KBM-7 (cell line): ENCODE results near the gene PPP2R3B.

Experiments used
- DNase-seq: peaks from one replicate; pipeline ENCODE4 v3.0.0-alpha.2; 2015
- in situ Hi-C: fragments of 300-500 bp; cut with MboI; formaldehyde crosslinking; loops from 2 replicates; pipeline ENCODE4 v1.14.3; 2020; ENCODE audit warnings: low sequenced_read_pairs, low pct_unique_long_range_greater_than_20kb, mixed read lengths

The PPP2R3B gene

DNA sequence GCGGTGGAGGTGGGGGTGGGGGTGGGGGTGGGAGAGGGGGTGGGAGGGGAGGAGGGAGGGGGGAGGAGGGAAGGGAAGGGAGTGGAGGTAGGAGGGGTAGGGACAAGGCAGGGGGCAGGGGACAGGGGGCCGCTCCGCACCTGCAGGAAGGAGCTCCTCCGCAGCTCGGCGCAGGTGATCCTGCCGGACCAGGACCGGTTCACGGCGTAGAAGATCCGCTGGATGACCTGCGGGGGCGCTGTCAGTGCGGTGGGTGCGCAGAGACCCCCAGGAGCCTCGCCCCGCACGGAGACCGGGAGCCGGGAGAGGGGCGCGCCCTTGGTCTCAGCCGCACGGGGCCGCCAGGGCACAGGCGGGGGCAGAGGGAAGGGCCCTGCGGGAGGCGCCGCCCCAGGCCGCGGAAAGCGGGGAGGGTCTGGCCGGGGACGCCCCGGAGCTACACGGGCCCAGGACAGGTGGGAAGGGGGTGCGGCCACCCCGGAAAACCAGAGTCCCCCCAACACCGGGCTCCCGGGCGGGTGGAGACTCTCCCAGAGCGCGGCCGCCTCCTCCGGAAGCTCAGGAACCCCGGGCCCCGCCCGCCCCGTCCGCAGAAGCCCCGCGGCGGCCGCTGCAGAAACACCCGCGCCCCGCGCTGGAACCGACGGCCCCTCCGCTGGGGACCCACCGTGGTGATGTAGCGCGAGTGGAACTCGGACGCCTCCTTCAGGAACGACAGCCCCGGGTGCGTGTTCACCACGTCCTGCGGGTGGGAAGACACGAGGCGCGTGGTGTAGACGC, 40.5 kb downstream of the PPP2R3B start:
- no peak for DNase-seq
- in situ Hi-C loops, result no loop called here

DNA sequence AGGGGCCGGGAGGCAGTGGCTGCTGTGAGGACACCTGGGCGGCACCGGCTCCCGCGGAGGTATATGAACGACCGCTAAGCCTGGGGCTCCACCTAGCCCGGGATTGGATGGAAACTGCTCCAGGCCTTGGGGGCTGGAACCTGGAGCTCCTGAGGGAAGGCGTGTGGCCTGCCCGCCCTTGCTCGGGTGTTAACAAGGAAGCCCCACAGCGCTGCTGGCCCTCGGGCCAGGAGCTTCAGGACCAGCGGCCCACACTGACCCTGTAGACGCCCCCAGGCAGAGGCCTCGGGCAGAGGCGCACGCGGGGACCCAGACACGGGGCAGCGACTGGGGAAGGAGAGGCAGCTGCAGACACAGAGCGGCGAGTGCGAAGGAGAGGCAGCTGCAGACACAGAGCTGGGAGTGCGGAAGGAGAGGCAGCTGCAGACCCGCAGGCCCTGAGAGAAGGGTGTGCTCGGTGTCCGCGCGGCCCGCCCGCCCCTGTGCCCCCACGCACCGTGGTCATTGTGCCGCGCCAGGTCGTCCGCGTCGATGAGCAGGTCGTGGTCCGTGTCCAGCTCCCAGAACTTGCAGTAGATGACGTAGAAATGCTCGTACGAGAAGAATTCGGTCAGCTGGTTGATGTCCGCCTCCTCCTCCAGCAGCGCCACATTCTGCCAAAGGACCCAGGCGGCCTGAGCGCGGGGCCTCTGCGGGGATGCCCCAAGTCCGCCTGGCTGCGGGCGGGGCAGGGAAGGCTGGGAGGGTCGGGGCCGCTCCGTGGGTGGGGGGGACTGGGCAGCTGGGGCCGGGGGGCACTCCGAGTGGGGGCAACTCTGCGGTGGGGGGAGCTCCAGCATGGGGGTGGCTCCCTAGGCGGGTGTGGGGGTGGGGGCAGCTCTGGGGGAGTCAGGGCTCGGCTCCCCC, 41.4 kb downstream of the PPP2R3B start:
- in situ Hi-C loops, result no loop called here
- no peak for DNase-seq

DNA sequence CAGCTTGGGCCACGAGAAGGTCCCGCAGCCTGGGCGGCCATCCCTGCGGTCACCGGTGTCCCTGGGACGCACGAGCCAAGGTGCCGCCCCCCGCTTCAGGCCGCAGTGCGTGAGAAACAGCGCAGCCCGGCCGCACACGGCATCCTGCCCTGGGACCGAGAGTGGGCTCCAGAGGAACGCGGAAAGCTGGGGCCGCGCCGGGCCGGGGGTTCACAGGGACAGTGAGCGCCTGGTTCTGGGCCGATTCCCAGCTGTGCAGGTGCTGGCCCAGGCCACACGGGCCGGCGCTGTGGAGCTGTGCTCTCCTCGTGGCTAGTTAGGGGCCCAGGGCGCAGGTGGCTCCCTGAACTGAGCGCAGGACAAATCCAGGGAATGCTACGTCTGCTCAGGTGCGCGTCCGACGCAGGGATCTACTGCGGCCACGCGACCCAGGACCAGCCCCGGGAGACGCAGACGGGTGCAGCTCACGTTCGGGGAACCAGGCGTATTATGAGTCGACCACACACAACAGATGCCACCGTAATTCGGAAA, 42.3 kb downstream of the PPP2R3B start:
- DNase-seq, result no peak
- in situ Hi-C loops, result no loop called here

DNA sequence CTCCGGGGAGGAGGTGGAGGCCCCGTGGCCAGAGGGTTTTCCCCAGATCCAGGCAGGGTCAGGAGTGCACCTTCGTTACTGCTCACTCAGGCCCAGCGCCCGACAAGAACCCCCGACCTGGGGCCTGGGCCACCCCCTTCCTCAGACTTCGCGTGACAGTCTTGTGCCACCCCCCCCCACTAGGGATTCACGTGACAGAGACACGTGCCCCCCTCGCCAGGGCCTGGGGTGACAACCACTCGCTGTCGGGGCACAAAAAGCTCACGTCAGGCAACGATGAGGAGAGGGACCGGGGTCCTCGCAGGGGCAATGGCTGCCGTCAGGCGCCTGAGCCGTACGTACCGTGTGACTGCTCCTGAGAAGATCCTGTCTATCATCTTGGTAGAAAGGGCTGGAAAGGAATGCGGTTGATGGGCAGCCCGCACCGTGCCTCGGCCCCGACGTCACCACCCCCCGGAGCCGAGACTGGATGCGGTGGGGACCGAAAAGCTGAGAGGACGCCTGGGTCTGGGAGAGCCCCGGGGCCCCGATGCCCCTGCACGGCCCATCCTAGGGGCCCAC, 45.1 kb downstream of the PPP2R3B start:
- in situ Hi-C loops, result no loop called here
- no peak for DNase-seq

DNA sequence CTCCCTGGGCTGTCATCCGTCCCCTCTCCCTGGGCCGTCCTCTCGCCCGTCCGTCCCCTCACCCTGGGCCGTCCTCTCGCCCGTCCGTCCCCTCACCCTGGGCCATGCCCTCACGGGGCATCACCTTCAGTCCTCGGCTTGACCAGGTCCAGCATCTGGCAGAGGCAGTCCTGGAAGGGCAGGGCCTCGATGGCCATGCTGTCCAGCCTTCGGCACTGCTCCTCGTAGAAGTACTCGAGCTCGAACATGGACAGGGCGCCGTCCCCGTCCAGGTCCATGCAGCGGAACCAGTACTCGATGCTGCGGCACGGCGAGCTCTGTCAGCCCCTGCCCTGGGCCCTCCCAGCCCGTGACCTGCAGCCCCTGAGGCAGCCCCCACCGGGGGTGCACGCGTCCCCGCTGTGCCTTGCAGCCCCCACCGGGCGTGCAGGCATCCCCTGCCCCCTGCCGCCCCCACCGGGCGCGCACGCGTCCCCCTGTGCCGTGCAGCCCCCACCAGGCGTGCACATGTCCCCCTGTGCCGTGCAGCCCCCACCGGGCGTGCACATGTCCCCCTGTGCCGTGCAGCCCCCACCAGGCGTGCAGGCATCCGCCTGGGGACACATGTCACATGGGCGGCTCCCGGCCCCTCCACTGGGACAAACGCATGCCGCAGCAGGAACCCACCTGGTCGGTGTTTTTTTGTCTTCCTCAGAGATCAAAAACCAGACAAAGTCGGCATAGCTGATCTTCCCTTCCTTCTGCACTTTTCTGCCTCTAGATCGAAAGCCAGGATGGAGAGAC, 45.9 kb downstream of the PPP2R3B start:
- in situ Hi-C loops, result no loop called here
- no peak for DNase-seq

DNA sequence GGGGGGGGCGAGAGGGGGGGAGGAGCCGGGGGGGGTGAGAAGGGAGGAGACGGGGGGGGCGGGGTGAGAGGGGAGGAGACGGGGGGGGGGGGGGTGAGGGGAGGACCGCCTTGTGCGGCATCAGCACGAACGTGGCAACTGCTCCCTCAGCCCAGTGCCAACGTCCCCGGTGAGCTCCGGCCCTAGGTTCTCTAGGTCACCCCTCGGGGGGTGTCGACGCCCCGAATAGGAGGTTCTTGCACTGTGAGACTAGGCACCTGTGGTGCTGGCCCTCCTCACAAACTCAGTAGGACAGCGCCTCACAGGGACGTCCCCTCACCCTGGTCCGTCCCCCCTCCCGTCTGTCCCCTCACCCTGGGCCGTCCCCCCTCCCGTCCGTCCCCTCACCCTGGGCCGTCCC, 46.6 kb downstream of the PPP2R3B start:
- in situ Hi-C loops, result no loop called here
- DNase-seq, result no peak

DNA sequence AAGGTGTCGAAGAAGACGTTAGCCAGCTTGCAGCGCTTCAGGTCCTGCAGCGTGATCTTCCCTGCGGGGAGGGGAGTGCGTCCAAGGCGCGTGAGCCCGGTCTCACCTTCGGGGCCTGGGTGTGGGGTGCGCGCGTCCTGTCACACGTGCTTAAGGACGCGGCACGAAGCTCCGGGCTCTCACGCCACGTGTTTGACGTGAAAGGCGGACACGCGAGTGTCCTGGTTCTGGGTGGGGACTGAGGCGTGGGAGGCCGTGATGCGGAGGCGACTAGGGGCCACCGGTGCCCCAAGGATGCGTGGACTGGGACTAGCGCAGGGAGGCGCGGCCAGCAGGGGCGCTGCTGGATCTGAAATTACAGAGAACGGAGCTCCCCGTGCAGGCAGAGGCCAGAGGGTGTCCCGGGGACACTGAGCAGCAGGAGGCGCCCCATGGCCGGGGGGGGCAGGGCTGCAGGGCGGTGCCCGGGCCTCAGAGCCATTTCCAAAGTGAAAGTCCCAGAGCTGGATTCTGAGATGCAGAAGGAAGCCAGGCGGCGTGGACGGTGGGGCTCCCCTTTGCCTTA, 47.8 kb downstream of the PPP2R3B start:
- no peak for DNase-seq
- in situ Hi-C loops, result no loop called here

DNA sequence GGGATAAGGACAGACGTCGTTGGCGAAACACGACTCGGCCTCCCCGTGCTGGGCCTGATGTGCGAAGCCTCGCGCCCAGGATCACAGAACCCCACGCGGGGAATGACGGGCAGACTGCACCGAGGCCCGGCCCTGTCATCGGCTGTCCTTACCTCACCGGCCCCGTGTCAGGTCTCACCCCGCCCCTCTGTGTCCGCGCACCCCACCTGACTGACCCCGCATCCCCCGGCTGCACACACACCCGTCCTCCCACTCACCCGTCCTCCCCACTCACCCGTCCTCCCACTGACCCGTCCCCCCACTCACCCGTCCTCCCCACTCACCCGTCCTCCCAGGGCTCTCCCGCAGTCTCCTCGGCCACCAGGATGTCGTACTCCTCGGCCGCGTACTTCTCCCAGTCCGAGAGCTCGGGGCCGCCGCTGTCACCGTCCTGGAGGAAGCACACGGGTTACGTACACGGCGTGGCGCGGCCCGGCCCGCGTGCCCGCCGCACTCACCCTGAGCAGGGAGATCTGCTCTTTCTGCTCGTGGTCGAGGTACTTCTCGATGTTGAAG, 48.3 kb downstream of the PPP2R3B start:
- DNase-seq, result no peak
- in situ Hi-C loops, result no loop called here

DNA sequence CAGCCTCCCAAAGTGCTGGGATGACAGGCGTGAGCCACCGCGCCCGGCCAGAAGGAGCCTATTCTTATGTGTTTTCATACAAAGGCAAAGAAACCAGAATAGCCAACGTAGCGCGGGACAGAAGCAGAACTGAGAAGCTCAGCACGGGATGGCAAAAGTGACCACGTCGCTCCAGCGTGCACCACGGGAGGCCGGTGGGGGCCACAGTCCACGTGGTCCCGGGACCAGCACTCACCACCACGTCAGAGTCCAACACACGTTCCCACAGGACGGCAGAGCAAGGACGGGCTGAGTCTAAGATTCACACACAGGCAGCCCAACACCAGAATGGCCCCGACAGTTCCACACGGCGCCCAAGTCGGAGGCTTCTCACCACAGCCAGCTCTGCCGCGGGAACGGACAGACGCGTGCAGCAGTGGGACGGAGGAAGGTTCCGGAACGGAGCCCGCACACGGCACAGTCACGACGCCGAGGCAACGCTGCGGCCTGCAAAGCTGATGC, 49.3 kb downstream of the PPP2R3B start:
- in situ Hi-C loops, result no loop called here

DNA sequence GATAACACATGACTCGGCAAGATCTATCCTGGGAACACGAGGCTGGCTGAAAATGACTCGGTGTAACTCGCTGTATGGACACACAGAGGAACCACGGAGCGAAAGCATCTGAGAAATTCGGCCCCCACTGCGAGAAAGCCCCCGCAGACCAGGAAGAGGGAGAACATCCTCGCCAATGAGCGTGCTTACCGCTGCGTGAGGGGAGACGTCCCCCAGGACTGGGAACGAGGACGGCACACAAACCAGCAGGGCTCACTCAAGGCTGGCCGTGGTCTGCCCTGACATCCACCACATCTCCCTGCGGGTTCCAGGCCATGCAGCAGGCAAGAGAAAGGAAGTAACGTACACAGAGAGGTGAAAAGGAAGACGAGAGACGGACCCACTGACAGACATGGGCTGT, 50.5 kb downstream of the PPP2R3B start:
- in situ Hi-C loops, result no loop called here

More for the DNA sequence above, 49.3 kb downstream of the PPP2R3B start:
- no peak for DNase-seq

DNA sequence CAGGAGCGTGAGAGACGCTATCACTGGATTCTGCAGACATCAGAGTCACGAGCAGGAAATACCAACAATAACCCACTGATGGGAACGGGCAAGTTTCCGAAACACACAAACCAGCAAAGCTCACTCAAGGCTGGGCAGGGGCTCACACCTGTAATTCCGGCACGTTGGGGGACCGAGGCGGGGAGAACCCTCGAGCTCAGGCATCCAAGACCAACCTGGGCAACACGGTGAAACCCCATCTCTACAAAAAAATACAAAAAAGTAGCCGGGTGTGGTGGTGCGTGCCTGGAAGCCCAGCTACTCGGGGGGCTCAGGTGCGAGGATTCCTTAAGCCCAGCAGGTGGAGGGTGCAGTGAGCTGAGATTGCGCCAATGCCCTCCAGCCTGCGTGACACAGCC, 51.0 kb downstream of the PPP2R3B start:
- no peak for DNase-seq
- in situ Hi-C loops, result no loop called here

More for the DNA sequence above, 50.5 kb downstream of the PPP2R3B start:
- DNase-seq, result no peak

DNA sequence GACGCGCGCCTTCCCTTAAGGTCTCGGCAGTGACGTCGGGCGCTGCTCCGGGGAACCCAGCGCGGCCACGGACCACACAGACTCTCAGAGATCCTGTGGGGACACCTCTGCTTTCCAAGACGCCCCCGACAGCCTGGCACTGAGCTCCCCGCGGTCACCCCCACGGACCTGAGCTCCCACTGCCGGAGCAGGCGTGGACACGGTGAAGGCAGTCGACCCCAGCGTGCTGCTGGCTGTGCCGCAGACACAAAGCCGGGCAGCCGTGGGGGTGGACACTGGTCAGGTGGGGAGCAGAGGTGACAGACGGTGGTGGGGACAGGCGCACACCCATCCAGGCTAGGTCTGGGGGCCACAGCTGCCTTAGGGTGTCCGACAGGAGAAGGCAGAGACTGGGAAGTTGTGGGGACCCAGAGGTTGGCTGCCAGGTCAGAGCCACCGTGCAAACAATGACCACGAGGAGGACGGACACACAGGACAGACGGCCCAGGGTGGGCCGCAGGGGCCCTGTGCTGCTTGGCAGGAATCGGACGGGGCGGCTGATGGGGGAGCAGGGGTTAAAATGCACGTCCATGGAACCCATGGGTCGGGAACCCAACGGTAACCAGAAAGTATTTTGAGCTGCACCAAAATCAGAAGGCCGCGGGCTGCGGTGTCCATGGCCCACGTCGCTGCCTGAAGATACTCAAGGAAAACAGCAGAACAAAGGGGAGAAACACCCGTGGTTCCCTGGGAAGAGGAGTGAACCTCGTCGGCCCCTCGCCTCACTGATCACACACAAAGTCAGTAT, 51.5 kb downstream of the PPP2R3B start:
- no peak for DNase-seq

DNA sequence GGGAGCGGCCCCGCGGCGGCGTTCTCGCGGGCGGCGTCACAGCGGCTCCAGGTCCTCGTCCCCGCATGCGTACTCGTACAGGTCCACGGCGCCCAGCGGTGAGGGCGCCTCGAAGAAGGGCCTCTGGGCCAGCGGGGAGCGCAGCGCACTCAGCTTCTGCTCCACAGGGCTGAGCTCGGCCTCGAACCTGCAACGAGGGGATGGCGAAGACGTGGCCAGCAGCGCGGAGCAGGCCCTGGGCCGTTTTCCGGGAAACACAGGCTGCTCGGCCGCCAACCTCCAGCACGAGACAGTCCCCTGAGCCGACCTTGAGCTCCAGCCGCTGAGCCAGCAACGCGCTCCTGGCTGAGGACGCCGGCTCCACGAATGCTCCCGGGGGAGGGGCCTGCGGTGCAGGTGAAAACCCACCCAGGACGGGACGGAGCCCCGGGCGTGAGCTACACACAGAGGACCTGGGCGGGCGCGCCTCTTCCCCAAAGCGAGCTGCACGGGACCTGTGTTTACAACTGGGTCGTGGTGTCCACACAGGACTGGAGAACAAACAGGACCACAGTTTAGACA, 52.3 kb downstream of the PPP2R3B start:
- in situ Hi-C loops, result no loop called here
- DNase-seq, result no peak

More for the DNA sequence above, 51.5 kb downstream of the PPP2R3B start:
- in situ Hi-C loops, result no loop called here

DNA sequence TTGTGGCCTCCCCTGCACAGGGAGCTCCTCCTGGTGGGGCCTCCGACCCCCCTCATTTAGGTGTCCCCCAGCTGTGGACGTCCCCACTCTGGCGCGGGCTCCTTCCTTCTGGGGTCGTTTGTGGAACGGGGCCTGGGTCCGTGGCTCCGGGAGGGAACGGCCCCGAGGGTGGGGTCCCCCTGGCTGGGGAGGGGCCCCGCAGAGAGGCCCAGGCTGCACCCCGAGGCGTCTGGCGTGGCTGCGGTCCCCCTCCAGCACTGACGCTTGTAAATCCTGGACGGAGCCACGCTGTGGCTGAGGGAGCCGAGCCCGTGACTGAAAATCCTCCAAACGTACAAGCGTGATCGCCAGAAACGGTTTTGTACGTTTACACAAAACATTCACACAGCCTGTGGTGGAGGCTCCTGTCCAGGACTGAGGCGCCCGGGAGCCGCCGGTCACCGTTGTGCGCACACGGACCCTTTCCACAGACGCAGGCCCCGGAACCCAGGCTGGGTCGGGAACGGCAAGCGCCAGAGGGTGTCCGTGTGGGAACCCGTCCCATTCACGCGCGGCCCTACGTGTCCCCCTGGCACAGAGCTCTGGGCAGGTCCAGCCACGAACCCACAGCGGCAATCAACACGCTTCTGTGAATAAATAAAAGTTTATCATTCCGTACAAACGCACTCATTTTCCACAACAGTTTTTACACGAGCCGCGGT, 52.9 kb downstream of the PPP2R3B start:
- no peak for DNase-seq
- in situ Hi-C loops, result no loop called here

DNA sequence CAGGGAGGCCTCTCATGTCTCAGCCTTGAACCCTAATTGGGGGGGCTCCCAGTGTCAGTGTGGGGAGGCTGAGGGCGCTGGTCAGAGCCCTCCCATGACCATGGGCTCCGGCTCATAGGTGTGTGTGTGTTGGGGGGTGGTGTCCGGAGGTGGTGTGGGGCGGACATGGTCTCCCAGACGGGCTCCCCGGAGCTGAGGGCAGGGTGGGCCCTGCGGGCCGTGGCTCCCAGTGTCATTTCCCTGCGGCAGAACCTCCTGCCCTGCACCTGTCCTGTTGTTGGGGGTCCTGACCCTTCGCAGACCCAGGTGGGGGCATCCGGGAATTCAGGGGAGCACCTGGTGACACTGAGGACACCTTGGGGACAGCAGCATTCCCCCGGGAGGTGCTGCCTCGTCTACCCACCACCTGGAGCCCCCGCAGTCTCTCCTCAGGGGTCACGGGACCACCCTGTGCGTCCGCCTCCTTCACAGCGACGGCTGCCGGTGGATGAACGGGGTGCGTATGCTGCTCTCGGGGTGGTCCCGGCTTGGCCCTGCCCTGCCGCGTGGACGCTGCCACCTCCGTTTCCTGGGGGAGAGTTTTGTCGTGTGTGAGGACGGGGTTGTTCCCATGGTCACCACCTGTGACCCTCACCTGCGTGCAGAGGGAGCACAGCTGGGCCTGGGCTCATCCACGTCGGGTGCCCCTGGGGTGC, 53.6 kb downstream of the PPP2R3B start:
- in situ Hi-C loops, result no loop called here
- DNase-seq, result no peak

DNA sequence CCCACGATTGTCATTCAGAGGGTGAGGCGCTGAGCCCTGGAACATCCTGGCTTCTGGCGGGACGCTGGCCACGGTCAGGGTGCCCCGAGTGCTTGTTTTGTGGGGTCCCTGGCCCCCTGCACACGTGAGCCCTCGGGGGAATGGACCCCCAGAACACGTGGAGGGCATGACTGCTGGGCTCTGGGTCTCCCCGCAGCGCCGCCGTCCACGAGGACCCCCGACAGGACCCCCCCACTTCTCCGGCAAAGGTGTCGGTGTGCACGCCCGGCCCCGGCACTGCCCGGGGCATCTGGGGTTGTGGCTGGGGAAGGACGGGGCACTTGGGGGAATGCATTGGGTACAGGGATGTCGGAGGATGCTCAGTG, 54.2 kb downstream of the PPP2R3B start:
- in situ Hi-C loops, result no loop called here
- no peak for DNase-seq
